DMS114 treated with DMSO at 0.1 percent for 48 hours (cell line): ENCODE measurements around the gene TANGO2.

Experiments used
- DNase-seq: peaks from one replicate; lab custom pipeline; 2025; ENCODE audit not compliant: unreplicated experiment; lab: John Stamatoyannopoulos, UW

Gene TANGO2

DNA sequence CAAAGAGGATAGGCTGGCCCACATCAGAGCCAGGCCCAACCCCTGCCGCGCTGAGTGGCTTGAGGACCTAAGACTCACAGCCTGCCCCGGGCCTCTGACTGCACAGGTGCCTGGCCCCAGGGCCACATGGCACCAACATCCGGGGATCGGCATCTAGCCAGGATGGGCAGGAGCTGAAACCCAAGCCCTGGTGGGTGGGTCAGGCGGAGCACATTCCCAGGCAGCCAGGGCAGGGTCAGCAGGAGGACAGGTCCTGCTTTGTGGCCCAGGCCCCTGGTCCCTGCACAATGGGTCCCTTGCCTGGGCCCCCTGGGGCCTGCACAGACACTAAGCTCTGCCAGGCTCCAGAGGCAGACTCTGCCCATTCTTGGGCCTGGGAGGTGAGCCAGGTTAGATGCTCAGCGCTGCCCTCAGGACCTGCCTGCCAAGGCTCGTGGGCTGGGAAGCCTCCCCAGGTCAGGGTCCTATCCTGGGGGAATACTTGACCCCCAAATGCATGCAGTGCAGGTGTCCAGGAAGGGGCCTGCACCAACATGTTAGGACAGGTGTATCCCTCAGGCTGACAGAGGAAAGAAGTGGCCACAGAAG is 37.8 kb upstream of the TANGO2 start:
- DNase-seq: no peak

- DNase-seq: no peak
Observed at GRCh38 chr22:19983741-19984140, 37.2 kb upstream of the TANGO2 start.

DNA sequence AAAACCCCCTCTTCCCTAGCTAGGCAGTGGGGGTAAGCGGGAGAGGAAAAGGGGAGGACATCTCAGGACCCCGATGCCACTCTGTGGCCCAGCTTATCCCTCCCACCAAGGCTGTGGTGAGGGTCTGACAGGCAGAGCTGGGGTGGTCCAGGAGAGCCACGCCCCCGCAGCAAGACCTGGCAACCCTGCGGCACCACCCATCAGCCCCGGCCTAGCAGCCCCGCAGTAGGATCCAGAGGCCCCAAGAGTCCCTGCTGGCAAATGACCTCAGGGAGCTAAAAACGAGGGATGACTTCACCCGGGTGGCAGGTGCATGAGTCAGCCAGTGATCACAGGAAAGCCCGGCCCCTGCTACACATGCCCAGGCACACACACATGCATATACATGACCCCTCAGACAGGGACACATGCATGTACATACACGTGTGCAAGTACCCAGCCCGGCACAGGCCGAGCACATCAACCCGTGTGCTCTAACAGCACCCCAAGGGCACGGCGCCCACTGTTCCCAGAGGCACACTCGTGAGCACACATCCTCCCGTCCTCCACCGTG is 36.6 kb upstream of the TANGO2 start:
- no peak for DNase-seq

GRCh38 chr22:19984851-19985811 is 35.8 kb upstream of the TANGO2 start:
- no peak for DNase-seq

GRCh38 chr22:19986011-19986409 is 34.9 kb upstream of the TANGO2 start:
- DNase-seq: no peak

DNA sequence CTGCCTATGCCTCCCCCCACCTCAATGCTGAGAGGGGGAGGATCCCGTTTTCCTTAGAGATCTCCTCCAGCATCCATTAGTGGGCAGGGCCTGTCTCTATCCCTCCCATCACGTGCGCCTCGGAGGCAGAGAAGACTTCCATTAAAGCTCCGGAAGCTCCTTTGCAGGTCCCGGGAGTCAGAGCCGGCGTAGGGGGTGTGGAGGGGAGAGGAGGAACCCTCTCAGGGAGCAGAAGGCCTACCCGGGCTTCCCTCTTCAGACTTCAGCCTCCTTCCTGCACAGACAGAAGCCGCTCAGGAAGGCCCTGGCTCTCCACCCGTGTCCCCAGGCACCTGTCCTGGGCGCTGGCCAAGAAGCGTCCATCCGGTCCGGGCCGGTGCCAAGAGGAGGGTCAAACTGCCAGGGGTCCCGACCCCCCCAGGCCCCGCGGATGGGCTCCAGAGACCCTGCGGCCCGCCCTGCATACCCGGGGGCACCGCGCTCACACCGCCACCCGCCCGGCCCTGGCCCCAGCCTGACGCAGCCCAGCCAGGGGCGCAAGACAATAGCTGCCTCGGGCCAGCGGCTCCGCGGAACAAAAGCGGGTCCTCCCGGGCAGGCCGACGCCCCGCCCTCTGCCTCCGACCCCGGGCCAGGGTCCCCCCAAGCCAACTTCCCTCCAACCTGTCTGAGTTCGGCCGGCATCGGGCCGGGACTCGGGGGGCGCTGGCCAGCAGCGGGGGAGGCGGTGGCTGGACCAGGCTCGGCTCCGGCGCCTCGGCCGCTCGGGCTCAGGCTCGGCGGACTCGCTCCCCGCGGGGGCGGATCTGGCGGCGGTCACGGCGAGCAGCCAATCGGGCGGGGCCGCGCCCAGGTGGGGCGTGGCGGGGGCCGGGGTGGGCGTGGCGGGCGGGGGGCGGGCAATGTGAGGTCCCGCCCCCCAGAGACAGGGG is 34.2 kb upstream of the TANGO2 start:
- peak; percentile 21 for DNase-seq

- DNase-seq: no peak
Observed at GRCh38 chr22:19987394-19988306, 33.3 kb upstream of the TANGO2 start.

DNA sequence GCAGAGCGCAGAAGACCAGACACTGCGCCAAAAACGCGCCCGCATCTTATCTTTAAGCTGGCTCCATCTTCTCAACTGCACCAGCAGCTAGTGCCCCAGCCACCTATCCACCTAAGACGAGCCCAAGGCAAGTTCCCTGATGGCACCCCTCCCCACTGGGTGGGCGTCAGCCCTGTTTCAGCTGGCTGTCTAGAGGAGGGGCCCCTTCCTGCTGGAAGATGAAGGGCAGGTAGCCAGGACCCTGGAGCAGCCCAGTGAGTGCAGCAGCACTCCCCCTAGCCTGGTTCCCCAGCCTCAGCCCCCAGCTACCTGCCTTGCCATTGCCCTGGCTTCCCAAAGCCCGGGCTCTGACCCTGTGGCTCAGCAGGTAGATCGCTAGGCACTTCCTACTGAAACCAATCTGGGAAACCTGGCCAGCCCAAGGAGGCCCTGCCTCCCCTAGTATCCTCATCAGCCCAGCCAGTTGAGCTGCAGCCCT is 32.5 kb upstream of the TANGO2 start:
- no peak for DNase-seq

GRCh38 chr22:19988965-19989724 is 31.8 kb upstream of the TANGO2 start:
- DNase-seq: no peak

- no peak for DNase-seq
Observed at GRCh38 chr22:19989725-19990067, 31.2 kb upstream of the TANGO2 start.

GRCh38 chr22:19990188-19990587 is 30.7 kb upstream of the TANGO2 start:
- DNase-seq: no peak

DNA sequence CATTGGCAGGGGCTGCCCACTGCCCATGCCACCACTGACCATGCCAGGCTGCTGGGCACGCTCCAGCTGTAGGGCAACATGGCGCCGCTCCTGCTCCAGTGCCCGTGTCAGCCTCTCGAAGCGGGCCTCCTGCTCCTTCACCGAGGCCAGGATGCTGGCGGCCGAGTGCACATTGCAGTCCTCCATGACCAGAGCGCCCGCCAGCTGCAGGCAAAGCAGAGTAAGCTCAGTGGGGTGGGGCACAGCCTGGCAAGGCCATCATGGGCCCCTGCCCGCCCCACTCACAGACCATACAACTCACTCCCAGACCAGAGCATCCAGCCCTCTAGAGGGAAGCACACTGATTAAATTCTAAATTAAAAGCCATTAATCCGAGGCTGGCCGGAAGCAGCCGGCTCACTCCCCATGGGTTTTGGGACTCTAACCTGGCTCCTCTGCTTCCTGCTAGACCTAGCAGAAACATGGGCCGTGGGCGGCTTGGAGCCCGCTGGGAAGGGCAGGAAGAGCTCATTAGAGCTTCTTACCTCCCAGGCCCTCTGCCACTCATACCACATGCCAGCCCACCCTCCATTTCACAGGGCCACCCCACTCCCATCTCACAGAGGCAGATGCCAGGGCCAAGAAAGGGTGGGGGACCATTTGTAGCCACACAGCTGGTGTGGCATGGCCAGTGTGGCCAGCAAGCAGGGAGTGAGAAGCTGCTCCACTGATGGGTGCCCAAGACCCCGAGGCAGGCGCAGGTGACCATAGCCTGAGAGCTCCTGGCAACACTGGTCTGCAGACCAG is 30.1 kb upstream of the TANGO2 start:
- no peak for DNase-seq

DNA sequence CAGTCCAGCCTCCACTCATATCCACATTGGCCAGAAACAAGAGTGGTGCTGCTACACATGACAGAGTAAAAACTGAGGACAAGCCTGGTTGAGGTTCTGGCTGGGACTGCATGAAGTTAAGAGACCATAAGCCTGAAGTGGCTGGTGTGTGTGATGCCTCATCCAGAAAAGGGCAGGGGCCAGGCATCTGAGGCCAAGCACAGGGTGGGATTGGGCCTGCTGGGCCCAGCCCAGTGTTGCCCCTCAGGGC is 29.6 kb upstream of the TANGO2 start:
- DNase-seq: no peak

DNA sequence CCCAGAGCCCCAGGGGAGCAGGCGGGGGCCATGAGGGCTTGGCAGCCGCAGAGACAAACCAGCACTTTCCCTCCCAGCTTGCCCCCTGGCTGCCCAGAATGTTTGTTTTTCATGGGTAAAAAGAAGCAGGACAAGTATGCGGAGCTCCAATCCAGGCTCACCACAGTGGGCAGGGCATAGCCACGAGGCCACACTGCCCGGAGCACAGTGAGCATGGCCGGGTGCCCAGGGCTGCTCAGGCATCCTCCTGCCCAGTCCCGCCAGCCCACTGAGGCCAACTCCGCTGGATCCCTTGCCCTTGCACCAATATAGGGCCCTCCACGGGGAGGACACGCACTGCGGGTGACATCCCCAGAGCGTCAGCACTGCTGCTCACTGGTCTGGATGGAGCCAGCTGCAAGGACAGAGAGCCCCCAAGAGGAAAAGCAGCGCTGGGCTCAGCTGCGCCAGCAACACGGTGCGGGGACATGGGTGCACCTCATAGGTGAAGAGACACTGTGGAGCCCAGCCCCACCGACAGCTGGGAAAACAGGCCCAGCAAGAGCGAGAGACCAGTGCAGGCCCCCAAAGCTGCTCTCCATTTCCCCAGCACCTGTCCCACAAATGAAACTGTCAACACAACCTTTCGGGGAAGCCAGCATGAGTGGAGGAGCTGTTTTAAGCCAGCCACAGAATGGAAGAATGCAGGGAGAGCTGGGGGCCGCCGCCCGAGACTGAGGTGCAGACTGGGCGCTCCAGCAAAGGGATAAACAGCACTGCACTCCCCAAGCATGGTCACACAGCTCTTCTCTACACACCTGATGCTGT is 29.1 kb upstream of the TANGO2 start:
- DNase-seq: no peak

- no peak for DNase-seq
Observed at GRCh38 chr22:19992481-19992911, 28.4 kb upstream of the TANGO2 start.

DNA sequence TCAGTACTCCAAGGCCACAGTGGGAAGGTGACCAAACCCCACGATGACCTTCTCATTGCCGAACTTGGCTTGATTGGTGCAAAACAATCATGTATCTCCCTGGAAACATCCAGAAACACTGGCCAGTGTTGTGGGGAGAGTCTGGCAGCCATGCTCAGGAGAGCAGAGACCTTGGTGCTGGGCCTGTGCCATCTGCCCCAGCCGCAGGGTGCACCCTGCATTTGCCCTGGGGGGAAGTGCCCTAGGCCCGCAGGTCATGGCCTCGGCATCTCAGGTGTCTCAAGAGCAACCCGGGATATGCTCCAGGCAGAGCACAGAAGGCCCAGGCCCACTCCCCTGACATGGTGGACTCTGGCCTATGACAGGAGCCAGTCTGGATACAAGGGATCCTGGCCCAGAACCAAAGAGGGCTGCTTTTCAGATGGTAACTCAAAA is 28.0 kb upstream of the TANGO2 start:
- no peak for DNase-seq

DNA sequence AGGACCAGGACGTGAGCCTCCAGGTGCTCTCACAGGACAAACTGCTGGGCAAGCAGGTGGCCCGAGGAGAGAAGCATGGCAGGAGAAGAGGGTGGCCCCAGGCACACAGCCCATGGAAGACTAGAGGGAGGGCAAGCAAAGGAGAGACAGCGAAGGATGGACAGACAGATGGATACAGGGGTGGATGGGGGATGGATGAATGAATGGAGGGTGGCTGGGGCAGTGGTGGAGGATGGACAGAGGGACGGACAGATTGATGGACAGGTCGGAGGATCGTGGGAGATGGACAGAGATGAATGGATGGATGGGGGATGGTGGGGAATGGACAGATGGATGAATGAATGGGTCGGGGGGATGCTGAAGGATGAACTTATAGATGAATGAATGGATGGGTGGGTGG is 27.0 kb upstream of the TANGO2 start:
- DNase-seq: no peak
